Measurements from ENCODE around the gene CPT2. TPM values are rescaled to one million over a fixed set of nuclear protein-coding genes. Genes with fewer than 3 reads are reported as not detected.

Gene CPT2
- 10 to 100 TPM; 27.4 to 82.7 TPM for total RNA-seq
- 100 to 1,000 TPM in 1 of 2 donors, 10 to 100 TPM in 1; 66.8 to 109 TPM for polyA plus RNA-seq

DNA sequence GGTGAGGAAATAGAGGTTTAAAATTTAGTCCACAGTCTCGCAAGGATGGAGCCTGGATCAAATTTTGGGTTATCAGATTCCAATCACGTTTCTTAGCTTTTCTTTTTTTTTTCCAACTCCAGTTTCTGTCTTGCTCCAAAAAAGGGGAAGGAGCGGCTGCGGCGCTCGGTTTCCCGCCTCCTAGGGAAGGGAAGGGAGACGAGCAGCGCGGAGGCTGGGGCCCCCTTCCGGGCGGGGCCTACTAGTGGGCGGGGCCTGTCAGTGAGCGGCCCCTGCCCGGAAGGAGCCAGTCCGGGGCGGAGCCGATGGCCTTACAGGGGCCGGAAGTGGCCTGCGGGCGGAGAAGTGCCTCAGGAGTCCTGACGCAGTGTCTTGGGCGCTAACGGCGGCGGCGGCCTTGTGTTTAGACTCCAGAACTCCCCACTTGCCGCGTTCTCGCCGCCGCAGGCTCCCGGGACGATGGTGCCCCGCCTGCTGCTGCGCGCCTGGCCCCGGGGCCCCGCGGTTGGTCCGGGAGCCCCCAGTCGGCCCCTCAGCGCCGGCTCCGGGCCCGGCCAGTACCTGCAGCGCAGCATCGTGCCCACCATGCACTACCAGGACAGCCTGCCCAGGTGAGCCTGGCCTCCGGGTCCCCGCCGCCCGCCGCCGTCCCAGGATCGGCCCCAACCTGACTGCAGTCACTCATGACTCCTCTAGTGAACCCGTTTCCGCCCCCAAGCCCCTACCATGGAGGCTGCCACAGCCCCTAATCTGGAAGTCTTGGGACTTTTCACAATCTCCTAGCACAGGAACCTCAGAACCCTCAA lies at the start of gene CPT2:
Gene CPT2 (plus strand): TSS at position 340 of the 806 bp plus-strand sequence. CDS start 120 bp downstream, at position 460.
- no peaks in the 10 kb centered on the region for H3K27me3 ChIP-seq (ENCODE audit: control insufficient read depth in 4 of 4, insufficient read depth in 4 of 4, low read length in 3 of 4)
- DNase-seq (ENCODE audit: low spot score), result peak; percentile 90
- peak within 1 kb of the TSS; percentile 91 to 97 for H3K9ac ChIP-seq (ENCODE audit: low read depth in 1 of 2, low read length in 2 of 2)
- H3K27ac ChIP-seq (ENCODE audit: low read depth in 1 of 2, low read length in 2 of 2), result peak within 1 kb of the TSS; percentile 98 to 99
- TF ChIP-seq SP1 (IDR thresholded peaks at IDR 0.05), result peak; percentile 62
- TF ChIP-seq HNF4G (IDR thresholded peaks at IDR 0.05), result no peak
- TF ChIP-seq, protein P1, sequence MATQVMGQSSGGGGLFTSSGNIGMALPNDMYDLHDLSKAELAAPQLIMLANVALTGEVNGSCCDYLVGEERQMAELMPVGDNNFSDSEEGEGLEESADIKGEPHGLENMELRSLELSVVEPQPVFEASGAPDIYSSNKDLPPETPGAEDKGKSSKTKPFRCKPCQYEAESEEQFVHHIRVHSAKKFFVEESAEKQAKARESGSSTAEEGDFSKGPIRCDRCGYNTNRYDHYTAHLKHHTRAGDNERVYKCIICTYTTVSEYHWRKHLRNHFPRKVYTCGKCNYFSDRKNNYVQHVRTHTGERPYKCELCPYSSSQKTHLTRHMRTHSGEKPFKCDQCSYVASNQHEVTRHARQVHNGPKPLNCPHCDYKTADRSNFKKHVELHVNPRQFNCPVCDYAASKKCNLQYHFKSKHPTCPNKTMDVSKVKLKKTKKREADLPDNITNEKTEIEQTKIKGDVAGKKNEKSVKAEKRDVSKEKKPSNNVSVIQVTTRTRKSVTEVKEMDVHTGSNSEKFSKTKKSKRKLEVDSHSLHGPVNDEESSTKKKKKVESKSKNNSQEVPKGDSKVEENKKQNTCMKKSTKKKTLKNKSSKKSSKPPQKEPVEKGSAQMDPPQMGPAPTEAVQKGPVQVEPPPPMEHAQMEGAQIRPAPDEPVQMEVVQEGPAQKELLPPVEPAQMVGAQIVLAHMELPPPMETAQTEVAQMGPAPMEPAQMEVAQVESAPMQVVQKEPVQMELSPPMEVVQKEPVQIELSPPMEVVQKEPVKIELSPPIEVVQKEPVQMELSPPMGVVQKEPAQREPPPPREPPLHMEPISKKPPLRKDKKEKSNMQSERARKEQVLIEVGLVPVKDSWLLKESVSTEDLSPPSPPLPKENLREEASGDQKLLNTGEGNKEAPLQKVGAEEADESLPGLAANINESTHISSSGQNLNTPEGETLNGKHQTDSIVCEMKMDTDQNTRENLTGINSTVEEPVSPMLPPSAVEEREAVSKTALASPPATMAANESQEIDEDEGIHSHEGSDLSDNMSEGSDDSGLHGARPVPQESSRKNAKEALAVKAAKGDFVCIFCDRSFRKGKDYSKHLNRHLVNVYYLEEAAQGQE (IDR thresholded peaks at IDR 0.05), result peak; percentile 80
- TF ChIP-seq RXRA (IDR thresholded peaks at IDR 0.05), result peak in 1 of 2 donors; percentile 56
- TF ChIP-seq MAX (IDR thresholded peaks at IDR 0.05), result peak; percentile 13
- TF ChIP-seq HNF4A (conservative IDR thresholded peaks at IDR 0.05), result peak in 1 of 2 donors; percentile 11
- TF ChIP-seq FOXA1 (IDR thresholded peaks at IDR 0.05), result no peak
- TF ChIP-seq GABPA (IDR thresholded peaks at IDR 0.05 in 1 of 2, conservative IDR thresholded peaks at IDR 0.05 in 1 of 2), result peak; percentile 79 to 90
- TF ChIP-seq JUND (IDR thresholded peaks at IDR 0.05), result peak in 1 of 2 donors; percentile 54
- peak; percentile 70 for TF ChIP-seq YY1 (IDR thresholded peaks at IDR 0.05)
- TF ChIP-seq ZBTB33 (IDR thresholded peaks at IDR 0.05), result no peak
- TF ChIP-seq EGR1 (IDR thresholded peaks at IDR 0.05; ENCODE audit: low read depth in 2 of 2), result peak in 1 of 2 donors; percentile 50
- TF ChIP-seq, protein P2, sequence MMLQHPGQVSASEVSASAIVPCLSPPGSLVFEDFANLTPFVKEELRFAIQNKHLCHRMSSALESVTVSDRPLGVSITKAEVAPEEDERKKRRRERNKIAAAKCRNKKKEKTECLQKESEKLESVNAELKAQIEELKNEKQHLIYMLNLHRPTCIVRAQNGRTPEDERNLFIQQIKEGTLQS (IDR thresholded peaks at IDR 0.05), result no peak
- no peak for TF ChIP-seq RAD21 (IDR thresholded peaks at IDR 0.05)
- no peak for TF ChIP-seq TAF1 (conservative IDR thresholded peaks at IDR 0.05)
- TF ChIP-seq FOXA2 (IDR thresholded peaks at IDR 0.05), result no peak
- peak; percentile 27 for TF ChIP-seq NR2F2 (IDR thresholded peaks at IDR 0.05)
- under 1% methylated on average over 57 of the region's 57 CpGs for WGBS
- H3K4me3 ChIP-seq (ENCODE audit: low read depth in 1 of 3, low read length in 3 of 3), result peak within 1 kb of the TSS; percentile 73 to 98 (median 88)
- H3K36me3 ChIP-seq (ENCODE audit: control insufficient read depth in 4 of 4, insufficient read depth in 3 of 4, low read depth in 1 of 4, low read length in 3 of 4), result peaks cover 2 to 9% (median 8%) of the 10 kb centered on the region in 4 donors
- peaks cover 9 to 64% (median 48%) of the 10 kb centered on the region in 4 donors for H3K4me1 ChIP-seq (ENCODE audit: control insufficient read depth in 4 of 4, insufficient read depth in 4 of 4, low read length in 3 of 4)
- H3K9me3 ChIP-seq (ENCODE audit: control insufficient read depth in 4 of 4, low read length in 3 of 4), result no peaks in the 10 kb centered on the region

- 57% methylated on average over 4 of the region's 4 CpGs for WGBS
- Histone ChIP-seq H3K9ac (ENCODE audit: low read depth in 1 of 2, low read length in 2 of 2) (no peak overlapping the region), H3K27me3 (ENCODE audit: control insufficient read depth in 4 of 4, insufficient read depth in 4 of 4, low read length in 3 of 4) (no peaks in the 10 kb centered on the region), H3K9me3 (ENCODE audit: control insufficient read depth in 4 of 4, low read length in 3 of 4) (no peaks in the 10 kb centered on the region), H3K36me3 (ENCODE audit: control insufficient read depth in 4 of 4, insufficient read depth in 3 of 4, low read depth in 1 of 4, low read length in 3 of 4) (no peaks in the 10 kb centered on the region), H3K4me1 (ENCODE audit: control insufficient read depth in 4 of 4, insufficient read depth in 4 of 4, low read length in 3 of 4) (peaks cover 5 to 26% (median 20%) of the 10 kb centered on the region in 4 donors), H3K27ac (ENCODE audit: low read depth in 1 of 2, low read length in 2 of 2) (peak overlapping the region; percentile 73 to 80), H3K4me3 (ENCODE audit: low read depth in 1 of 3, low read length in 3 of 3) (no peak overlapping the region)
- DNase-seq (ENCODE audit: low spot score), result no peak
- TF ChIP-seq RXRA (IDR thresholded peaks at IDR 0.05), result peak; percentile 33 to 49
- TF ChIP-seq JUND (IDR thresholded peaks at IDR 0.05), result no peak
- no peak for TF ChIP-seq NR2F2 (IDR thresholded peaks at IDR 0.05)
- TF ChIP-seq CTCF (IDR thresholded peaks at IDR 0.05; ENCODE audit: low read depth, low read length, missing input control), result no peak
- peak; percentile 72 to 73 for TF ChIP-seq HNF4A (conservative IDR thresholded peaks at IDR 0.05)
- no peak for TF ChIP-seq ZBTB33 (IDR thresholded peaks at IDR 0.05)
- no peak for TF ChIP-seq GABPA (IDR thresholded peaks at IDR 0.05 in 1 of 2, conservative IDR thresholded peaks at IDR 0.05 in 1 of 2)
- peak; percentile 15 for TF ChIP-seq HNF4G (IDR thresholded peaks at IDR 0.05)
- TF ChIP-seq YY1 (IDR thresholded peaks at IDR 0.05), result peak; percentile 31
- TF ChIP-seq RAD21 (IDR thresholded peaks at IDR 0.05), result peak in 1 of 2 donors; percentile 15
- TF ChIP-seq SP1 (IDR thresholded peaks at IDR 0.05), result peak; percentile 57
Observed at GRCh38 chr1:53147174-53147573, 49.5 kb upstream of the CPT2 start.

Data from liver (tissue), 9 donors.